Epithelial cell of proximal tubule (primary cell): Measurements from ENCODE around the gene PISD. TPM values are rescaled to one million over a fixed set of nuclear protein-coding genes. Genes with fewer than 3 reads are reported as not detected.

Experiments used
- DNase-seq: peaks from one replicate; pipeline ENCODE4 v3.0.0-alpha.2; 2011; ENCODE audit warnings: low read depth
- H3K4me3 ChIP-seq: 2 replicates; pipeline ENCODE4 v1.5.1; 2011; ENCODE audit warnings: low read depth, mild to moderate bottlenecking, low read length
- total RNA-seq: library from RNA; depleted of rRNA; stranded (reverse); fragments of >200 nt; gene quantifications from 2 replicates; pipeline ENCODE4 v1.2.3, GENCODE V29; 2015
- TF ChIP-seq, protein P1 (sequence below): conservative IDR thresholded peaks from 2 replicates; pipeline ENCODE4 v1.5.1; 2012; ENCODE audit warnings: low read depth, mild to moderate bottlenecking, low read length

PISD gene
- total RNA-seq, 1 donor from 2014 or later = 61.1 TPM

DNA sequence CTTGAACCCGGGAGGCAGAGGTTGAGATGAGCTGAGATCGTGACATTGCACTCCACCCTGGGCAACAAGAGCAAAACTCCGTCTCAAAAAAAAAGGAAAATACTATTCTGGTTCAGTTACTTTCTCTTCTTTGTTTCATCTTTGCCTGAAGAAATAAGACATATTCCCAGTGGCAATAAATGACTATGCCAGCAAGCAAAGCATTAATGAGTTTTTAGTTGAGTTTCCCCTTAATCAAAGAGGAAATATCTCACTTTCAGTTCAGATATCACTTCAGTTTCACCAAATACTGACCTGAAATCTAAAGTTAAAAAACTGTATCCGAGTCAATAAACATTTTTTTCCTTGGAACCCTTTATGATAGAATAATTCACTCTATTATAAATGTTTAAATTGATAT is 10.4 kb downstream of the PISD start:
- TF ChIP-seq, protein P1, sequence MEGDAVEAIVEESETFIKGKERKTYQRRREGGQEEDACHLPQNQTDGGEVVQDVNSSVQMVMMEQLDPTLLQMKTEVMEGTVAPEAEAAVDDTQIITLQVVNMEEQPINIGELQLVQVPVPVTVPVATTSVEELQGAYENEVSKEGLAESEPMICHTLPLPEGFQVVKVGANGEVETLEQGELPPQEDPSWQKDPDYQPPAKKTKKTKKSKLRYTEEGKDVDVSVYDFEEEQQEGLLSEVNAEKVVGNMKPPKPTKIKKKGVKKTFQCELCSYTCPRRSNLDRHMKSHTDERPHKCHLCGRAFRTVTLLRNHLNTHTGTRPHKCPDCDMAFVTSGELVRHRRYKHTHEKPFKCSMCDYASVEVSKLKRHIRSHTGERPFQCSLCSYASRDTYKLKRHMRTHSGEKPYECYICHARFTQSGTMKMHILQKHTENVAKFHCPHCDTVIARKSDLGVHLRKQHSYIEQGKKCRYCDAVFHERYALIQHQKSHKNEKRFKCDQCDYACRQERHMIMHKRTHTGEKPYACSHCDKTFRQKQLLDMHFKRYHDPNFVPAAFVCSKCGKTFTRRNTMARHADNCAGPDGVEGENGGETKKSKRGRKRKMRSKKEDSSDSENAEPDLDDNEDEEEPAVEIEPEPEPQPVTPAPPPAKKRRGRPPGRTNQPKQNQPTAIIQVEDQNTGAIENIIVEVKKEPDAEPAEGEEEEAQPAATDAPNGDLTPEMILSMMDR = no peak
- H3K4me3 ChIP-seq = no peak overlapping the region
- no peak for DNase-seq

DNA sequence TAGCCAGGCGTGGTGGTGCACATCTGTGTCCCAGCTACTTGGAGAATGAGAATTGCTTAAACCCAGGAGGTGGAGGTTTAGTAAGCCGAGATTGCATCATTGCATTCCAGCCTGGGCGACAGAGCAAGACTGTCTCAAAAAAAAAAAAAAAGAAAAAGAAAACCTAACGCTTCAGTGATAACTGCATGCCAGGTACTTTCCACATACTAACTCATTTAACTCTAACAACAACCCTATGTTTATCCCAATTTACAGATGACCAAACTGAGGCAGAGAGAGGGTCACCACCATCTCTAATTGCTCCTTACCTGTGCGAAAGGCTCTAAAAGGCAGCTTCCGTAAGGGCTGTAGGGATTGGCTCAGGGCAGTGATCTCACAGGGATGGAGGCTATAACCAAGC is 11.6 kb downstream of the PISD start:
- H3K4me3 ChIP-seq = no peak overlapping the region
- TF ChIP-seq, protein P1 = no peak
- DNase-seq = peak; percentile 82

DNA sequence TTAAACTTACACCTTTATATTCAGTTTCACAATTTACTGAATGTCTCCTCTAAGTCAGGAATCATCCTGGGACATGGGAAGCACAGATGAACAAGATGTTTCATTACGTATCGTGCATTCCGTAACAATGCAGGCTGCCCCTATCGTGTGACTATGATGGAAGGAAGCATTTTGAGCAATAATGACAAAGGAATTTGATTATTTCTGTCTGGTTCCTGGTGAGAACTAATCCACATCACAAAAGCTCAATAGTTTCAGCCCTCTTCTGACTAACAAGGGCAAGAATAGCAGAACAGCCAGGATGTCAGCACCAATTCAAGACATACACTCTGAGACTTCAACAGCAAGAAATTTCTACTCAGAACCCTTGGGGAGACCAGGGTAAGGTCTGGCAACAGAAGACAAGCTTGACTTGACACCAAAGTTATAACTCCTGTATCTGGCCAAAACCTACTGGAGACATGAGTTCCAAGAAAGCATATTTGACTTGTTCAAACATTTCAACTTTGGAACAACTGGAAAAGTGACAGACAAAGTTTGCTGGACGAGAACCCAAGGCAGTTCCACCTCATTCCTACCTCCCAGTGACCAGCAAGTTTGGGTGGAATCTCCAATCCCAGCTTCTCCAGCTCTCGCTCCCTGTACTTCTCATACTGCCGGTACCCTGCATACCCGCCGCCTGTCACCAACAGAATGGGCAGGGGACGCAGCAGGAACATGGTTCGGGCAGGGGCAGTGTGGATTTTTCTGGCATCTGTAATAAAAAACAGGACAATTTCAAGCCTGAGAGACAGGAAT is 14.3 kb downstream of the PISD start:
- TF ChIP-seq, protein P1 = no peak
- DNase-seq = no peak

DNA sequence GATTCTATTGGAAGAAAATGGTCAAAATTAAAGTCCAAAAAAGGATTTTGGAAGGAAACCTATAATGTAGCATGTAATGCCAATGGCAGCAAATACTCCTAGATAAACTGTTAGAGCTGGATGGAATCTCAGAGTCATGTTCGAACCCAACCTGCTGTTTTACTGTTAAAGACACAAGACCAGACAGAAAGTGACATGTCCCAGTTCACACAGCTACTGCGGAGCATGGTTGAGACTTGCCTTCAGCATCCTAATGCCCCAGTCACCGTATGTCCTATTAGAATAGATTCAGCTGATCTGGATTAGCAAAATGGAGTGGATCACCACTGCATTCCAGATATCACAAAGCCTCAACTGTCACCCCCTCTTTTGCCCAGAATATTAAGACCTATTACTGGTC is 14.9 kb downstream of the PISD start:
- no peak for DNase-seq
- H3K4me3 ChIP-seq = no peak overlapping the region
- TF ChIP-seq, protein P1 = no peak

More for the DNA sequence above, 14.3 kb downstream of the PISD start:
- H3K4me3 ChIP-seq = no peak overlapping the region

DNA sequence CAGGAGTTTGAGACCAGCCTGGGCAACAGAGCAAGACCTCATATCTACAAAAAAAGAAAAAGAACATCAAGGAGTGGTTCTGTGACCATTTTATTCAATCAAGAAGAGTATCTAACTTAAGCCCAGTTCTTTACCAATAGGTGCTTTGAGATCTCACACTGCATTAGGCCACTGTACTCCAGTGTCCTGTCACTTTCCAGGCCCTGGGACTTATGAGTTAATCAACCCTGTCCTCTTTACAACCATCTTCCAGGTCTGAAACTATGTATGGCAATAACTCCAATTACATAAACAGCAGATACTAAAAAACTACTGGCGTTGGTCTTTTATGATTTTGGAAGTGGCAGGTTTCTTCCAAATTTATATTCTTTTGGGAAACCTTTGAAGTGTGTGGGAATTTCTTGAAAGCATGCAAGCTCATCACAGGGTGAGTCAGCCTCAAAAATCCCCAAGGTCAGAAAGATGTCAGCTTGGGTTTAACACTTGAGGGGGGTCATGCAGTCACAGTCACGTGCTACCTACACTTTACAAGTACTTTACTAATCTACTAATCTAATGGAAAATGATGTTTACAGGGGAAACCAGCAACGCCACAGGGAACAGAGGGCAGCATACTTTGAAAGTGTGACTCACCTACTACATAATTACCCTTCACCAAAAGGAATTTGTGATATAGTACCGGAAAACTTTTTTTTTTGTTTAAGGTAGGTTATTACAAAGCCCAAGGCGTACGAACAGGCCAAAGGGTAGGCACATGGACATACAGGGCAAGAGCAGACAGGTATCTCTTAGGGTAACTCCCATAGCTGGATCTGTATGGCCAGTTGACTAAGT is 15.6 kb downstream of the PISD start:
- TF ChIP-seq, protein P1 = no peak
- no peak overlapping the region for H3K4me3 ChIP-seq
- DNase-seq = peak; percentile 99

DNA sequence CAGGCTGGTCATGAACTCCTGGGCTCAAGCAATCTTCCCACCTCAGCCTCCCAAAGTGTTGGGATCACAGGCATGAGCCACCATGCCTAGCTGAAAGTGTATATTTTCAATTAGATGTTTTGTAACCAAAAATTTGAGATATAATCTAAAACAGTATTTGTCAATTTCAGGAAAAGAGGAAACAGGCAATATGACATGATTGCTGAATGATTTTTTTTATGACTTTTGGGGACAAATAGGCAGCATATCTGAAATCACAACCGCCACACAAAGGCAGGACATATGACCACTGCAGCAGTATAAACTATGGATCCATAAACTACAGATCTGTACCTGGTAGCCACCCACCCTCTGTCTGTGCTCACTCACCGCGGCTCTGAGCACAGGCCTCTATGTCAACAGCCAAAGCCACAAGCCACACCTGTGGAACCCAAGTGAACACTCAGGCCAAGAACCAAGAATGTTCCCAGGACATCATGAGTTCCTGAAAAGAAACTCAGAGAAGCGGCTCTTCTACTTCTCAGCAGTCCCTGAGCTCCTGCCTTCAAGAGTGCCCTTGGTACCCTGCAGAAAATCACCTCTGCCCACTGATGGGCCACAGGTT is 22.5 kb downstream of the PISD start:
- no peak for DNase-seq
- TF ChIP-seq, protein P1 = no peak
- H3K4me3 ChIP-seq = no peak overlapping the region
